A673 (cell line): Measurements from ENCODE around the gene CCR8.

Source experiments
- CTCF ChIP-seq: fragments of 300-800, 200-600 bp; sonication (generic); conservative IDR thresholded peaks from 2 replicates; pipeline ENCODE4 v1.5.1; 2017; ENCODE audit warnings: low read depth, mild to moderate bottlenecking, antibody characterized with exemption, low read length, moderate library complexity, mixed read lengths
- EZH2 ChIP-seq: fragments of 200-600 bp; sonication (generic); IDR thresholded peaks from 2 replicates; pipeline ENCODE4 v1.6.1; 2017; ENCODE audit warnings: borderline replicate concordance, low read depth, mild to moderate bottlenecking, mixed read lengths, antibody characterized with exemption, low read length; ENCODE audit not compliant: poor library complexity, severe bottlenecking

- TF ChIP-seq CTCF (no peak), EZH2 (no peak)
These were observed 8.7 kb downstream of the CCR8 start for GRCh38 chr3:39338201-39338600.
